ENCODE results near the gene CPPED1. TPM values are rescaled to one million over a fixed set of nuclear protein-coding genes. Genes with fewer than 3 reads are reported as not detected.
"Not testable (repeated sequence)": the region's sequence is repeated elsewhere in the genome, so short reads cannot be mapped to it uniquely, and the experiment has no call there.

Gene CPPED1
- total RNA-seq, 1 experiment from 2014 or later: 63.2 TPM

DNA sequence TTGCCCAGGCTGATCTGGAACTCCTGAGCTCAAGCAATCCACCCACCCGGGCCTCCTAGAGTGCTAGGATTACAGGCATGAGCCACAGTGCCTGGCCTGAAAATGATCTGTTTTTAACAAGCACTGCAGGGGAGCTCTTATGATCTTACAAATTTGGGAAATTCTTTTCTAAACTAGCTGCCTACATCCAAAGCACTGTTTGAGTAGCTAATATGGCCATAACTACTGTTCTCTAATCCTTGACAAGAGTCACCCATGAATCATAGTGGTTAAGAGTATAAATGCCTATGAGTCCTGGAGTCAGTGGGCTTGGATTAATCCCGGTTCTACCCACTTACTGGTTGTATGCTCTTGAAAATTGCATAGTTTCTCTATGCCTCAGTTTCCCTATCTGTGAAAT lies 1.4 kb upstream of the CPPED1 start:
- no peak for DNase-seq (ENCODE audit: low read depth)

GRCh38 chr16:12804395-12804794 lies 708 bp upstream of the CPPED1 start:
- in situ Hi-C loops (cut with HindIII; ENCODE audit: low pct_unique_long_range_greater_than_20kb, low sequenced_read_pairs): no loop called here

More for the DNA sequence above, 1.4 kb upstream of the CPPED1 start:
- in situ Hi-C loops (cut with HindIII; ENCODE audit: low pct_unique_long_range_greater_than_20kb, low sequenced_read_pairs): no loop called here

DNA sequence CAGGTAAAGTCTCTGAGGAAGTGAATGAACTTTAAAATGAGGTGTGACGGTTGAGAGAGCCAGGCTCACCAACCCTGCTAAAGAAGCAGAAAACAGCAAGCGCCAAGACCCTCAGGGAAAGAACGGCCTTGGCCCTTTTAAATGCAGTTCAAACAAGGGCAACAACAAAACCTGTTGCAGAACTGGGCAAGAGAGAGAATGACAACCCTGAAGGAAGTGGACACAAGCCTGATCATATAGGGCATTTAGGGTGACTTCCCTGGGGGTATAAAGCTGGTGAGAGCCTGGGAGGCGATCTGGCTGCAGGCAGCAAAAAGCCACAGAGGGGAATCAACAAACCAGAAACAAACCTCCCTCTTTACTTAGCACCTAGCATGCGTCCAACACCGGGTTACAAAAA lies 1.0 kb downstream of the CPPED1 start:
- DNase-seq (ENCODE audit: low read depth): no peak

More at GRCh38 chr16:12804395-12804794, 708 bp upstream of the CPPED1 start:
- DNase-seq (ENCODE audit: low read depth): no peak

DNA sequence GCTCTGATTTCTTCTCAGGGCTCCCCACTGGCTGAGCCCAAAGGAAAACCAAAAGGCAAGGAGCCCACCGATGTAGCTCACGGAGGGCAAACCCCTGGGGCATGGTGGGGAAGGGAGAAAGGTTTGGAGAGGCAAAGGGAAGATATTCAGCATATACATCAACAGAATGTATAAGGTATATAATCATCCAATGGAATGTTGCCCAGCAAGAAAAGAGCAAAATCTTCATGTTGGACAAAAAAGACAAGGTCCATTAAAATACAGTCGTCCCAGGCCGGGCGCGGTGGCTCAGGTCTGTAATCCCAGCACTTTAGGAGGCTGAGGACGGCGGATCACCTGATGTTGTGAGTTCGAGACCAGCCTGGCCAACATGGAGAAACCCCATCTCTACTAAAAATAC lies 1.6 kb downstream of the CPPED1 start:
- in situ Hi-C loops (cut with HindIII; ENCODE audit: low pct_unique_long_range_greater_than_20kb, low sequenced_read_pairs): no loop called here
- DNase-seq (ENCODE audit: low read depth): no peak

More for the DNA sequence above, 1.0 kb downstream of the CPPED1 start:
- in situ Hi-C loops (cut with HindIII; ENCODE audit: low pct_unique_long_range_greater_than_20kb, low sequenced_read_pairs): no loop called here

DNA sequence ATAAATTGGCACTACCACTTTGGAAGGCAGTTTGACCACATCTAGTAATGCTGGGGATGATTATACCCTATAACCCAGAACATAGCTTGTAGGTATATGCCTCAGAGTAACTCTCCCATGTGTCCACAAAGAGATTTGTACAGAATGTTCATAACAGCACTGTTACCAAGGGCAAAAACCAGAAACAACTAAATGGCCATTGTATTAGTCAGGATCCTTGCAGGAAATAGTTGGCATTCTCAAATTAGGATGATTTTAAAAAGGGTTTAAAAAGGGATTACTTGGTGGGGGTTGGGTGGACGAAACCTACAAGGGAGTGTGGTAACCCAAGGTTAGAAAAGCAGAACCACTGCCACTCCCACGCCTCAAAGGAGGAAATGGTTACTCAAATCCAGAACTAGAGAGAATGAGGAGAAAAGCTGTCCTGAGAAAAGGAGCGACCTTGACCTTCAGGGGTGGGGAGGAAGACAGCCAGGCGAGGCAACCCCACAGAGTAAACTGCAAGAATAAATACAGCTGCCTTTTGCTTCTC lies 2.1 kb downstream of the CPPED1 start:
- in situ Hi-C loops (cut with HindIII; ENCODE audit: low pct_unique_long_range_greater_than_20kb, low sequenced_read_pairs): no loop called here

GRCh38 chr16:12800817-12801216 lies 2.9 kb downstream of the CPPED1 start:
- DNase-seq (ENCODE audit: low read depth): no peak
- in situ Hi-C loops (cut with HindIII; ENCODE audit: low pct_unique_long_range_greater_than_20kb, low sequenced_read_pairs): no loop called here

More for the DNA sequence above, 2.1 kb downstream of the CPPED1 start:
- peak; percentile 51 for DNase-seq (ENCODE audit: low read depth)

DNA sequence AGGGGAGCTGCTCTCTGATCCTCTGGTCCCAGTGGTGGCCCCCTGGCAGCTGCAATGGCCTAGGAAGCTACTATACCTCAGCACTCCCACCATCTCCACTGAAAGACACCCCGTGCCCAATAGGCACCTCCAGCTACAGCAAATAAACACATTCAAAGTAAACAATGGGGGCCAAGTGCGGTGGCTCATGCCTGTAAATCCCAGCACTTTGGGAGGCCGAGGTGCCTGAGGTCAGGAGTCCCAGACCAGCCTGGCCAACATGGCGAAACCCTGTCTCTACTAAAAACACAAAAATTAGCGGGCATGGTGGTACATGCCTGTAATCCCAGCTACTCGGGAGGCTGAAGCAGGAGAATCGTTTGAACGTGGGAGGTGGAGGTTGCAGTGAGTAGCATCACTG lies 3.7 kb downstream of the CPPED1 start:
- in situ Hi-C loops (cut with HindIII; ENCODE audit: low pct_unique_long_range_greater_than_20kb, low sequenced_read_pairs); DNase-seq (ENCODE audit: low read depth): not testable (repeated sequence)

GRCh38 chr16:12798846-12799245 lies 4.8 kb downstream of the CPPED1 start:
- no peak for DNase-seq (ENCODE audit: low read depth)
- in situ Hi-C loops (cut with HindIII; ENCODE audit: low pct_unique_long_range_greater_than_20kb, low sequenced_read_pairs): no loop called here

DNA sequence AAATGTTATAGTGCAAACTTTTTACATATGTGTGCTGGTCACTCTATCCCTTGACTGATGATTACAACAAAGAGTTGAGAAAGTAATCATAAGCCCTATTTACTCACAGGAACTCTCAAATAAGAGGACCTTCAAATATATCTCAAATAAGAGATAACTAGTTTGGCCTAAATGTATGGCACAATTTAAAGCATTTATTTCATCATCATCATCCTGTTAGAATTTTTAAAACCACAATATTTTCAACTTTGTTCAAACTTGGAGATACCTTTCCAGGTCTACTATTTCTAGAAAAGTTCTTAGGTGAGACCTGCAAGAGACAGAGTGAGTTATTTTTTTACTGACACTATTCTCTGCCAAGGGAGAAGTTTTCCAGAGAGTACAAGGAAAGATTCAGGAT lies 5.5 kb downstream of the CPPED1 start:
- DNase-seq (ENCODE audit: low read depth): no peak
- in situ Hi-C loops (cut with HindIII; ENCODE audit: low pct_unique_long_range_greater_than_20kb, low sequenced_read_pairs): no loop called here

GRCh38 chr16:12796498-12796897 lies 7.2 kb downstream of the CPPED1 start:
- in situ Hi-C loops (cut with HindIII; ENCODE audit: low pct_unique_long_range_greater_than_20kb, low sequenced_read_pairs): no loop called here
- no peak for DNase-seq (ENCODE audit: low read depth)

DNA sequence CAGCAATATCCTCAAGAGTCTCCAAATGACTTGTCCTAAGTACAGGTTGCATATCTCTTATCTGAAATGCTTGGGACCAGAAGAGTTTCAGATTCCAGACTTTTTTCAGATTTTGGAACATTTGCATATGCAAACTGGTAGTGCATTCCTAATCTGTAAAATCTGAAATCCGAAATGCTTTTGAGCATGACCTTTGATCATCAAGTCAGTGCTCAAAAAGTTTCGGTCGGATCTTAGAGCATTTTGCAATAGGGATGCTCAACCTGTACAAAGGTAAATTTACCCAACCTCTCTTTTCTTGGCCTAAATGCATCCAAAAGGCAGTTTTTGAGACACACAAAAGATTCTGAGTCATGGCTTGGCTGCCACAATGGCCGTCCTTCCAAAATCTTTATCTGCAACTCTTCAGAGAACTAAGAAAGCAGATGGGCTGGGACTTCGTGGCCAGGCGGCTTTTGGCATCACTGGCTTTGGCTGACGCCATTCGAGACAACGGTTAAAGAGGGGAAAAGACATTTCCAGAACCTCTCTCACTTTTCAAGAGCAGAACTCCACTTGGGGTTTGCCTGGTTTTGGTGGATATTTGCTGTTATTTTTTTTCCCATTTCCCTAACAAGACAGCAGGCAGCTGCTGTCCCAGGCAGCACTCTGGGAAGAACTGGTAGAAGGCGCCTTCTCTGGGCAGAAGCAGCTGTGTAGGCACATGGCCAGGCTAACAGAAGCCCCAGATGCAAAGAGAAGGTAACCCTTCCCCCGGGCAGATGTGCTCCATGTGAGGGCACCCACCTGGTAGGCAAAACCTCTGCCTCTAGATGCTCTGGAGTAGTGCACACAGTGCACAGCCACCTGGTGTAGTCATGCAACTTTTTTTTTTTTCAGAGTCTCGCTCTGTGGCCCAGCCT lies 8.9 kb downstream of the CPPED1 start:
- DNase-seq (ENCODE audit: low read depth): no peak

GRCh38 chr16:12793865-12794240 lies 9.8 kb downstream of the CPPED1 start:
- DNase-seq (ENCODE audit: low read depth): no peak
- in situ Hi-C loops (cut with HindIII; ENCODE audit: low pct_unique_long_range_greater_than_20kb, low sequenced_read_pairs): no loop called here

More for the DNA sequence above, 8.9 kb downstream of the CPPED1 start:
- in situ Hi-C loops (cut with HindIII; ENCODE audit: low pct_unique_long_range_greater_than_20kb, low sequenced_read_pairs): no loop called here

DNA sequence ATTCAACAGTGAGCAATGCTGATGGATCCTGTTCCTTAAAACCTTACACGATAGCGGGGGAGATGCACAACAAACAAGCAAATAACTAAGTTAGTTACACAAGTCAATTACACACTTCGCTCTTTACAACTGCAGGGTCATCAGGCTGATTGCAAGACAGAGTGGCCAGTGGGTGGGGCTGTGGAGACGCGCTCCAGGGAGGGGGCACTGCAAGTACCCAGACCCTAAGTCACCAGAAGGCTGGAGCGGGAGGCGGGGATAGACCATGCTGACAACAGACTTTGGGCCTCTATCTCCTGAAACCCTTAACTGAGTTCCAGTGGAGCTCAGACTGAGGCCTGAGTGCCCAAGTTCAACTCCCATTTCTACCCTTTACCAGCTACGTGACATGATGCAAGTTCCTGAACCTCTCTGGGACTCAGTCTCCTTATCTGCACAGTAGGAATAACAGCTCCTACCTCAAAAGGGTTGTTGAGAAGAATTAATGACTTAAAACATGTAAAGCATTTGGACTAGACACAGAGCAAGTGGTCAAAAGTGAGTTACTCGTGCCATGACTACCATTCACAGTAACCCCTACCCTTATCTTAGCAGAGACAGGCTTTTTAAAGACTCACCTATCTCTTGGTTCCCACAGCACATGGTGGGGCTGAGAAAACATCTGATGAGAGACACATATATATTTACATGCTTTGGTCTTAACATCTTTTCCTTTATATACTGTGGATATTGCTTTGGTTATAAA lies 10.4 kb downstream of the CPPED1 start:
- no peak for DNase-seq (ENCODE audit: low read depth)
- in situ Hi-C loops (cut with HindIII; ENCODE audit: low pct_unique_long_range_greater_than_20kb, low sequenced_read_pairs): no loop called here

GRCh38 chr16:12792528-12792927 lies 11.2 kb downstream of the CPPED1 start:
- in situ Hi-C loops (cut with HindIII; ENCODE audit: low pct_unique_long_range_greater_than_20kb, low sequenced_read_pairs); DNase-seq (ENCODE audit: low read depth): not testable (repeated sequence)

- no peak for DNase-seq (ENCODE audit: low read depth)
Measured at GRCh38 chr16:12791340-12791739, 12.3 kb downstream of the CPPED1 start.

GRCh38 chr16:12788758-12789157 lies 14.9 kb downstream of the CPPED1 start:
- in situ Hi-C loops (cut with HindIII; ENCODE audit: low pct_unique_long_range_greater_than_20kb, low sequenced_read_pairs): no loop called here
- DNase-seq (ENCODE audit: low read depth): no peak

More at GRCh38 chr16:12791340-12791739, 12.3 kb downstream of the CPPED1 start:
- in situ Hi-C loops (cut with HindIII; ENCODE audit: low pct_unique_long_range_greater_than_20kb, low sequenced_read_pairs): no loop called here

DNA sequence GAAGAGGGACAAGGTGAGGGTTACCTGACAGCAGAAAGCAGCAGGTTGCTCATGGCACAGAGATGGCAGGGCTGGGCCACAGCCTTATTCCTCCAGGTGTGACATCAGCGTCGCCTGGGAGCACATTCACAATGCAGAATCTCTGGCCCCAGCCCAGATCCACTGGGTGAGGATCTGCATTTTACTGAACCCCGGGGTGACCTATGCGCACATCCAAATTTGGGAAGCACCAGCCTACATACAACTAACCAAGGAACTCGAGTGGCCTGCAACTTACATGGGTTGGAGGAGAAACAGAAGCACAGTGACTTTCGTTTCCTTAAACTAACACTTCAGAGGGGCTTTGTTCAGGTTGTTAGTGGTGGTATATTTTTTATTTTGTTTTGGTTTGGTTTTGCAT lies 17.6 kb downstream of the CPPED1 start:
- in situ Hi-C loops (cut with HindIII; ENCODE audit: low pct_unique_long_range_greater_than_20kb, low sequenced_read_pairs): no loop called here
- DNase-seq (ENCODE audit: low read depth): no peak

- in situ Hi-C loops (cut with HindIII; ENCODE audit: low pct_unique_long_range_greater_than_20kb, low sequenced_read_pairs): no loop called here
- DNase-seq (ENCODE audit: low read depth): no peak
Measured at GRCh38 chr16:12784076-12784475, 19.6 kb downstream of the CPPED1 start.

GRCh38 chr16:12781777-12782176 lies 21.9 kb downstream of the CPPED1 start:
- in situ Hi-C loops (cut with HindIII; ENCODE audit: low pct_unique_long_range_greater_than_20kb, low sequenced_read_pairs): no loop called here
- DNase-seq (ENCODE audit: low read depth): no peak

Data from Caki2 (cell line).